HEK293 (cell line): ENCODE results near the gene NPC1.
"Not testable (repeated sequence)": the region's sequence is repeated elsewhere in the genome, so short reads cannot be mapped to it uniquely, and the experiment has no call there.

Source experiments
- CTCF ChIA-PET: fragments of 350-600 bp; formaldehyde crosslinking; extraction: SDS; loops from one replicate; lab custom pipeline; 2021; ENCODE audit warnings: antibody characterized with exemption; lab: Yijun Ruan, JAX
- POLR2A ChIA-PET: fragments of 300-600 bp; formaldehyde crosslinking; extraction: SDS; loops from one replicate; lab custom pipeline; 2020; ENCODE audit warnings: antibody characterized with exemption, inconsistent platforms; lab: Yijun Ruan, JAX
- H3K27ac ChIP-seq: fragments of 200-500 bp; sonication (Bioruptor generic); 2 replicates; pipeline ENCODE4 v1.5.1; 2014; ENCODE audit warnings: low read depth, low read length, control low read depth, inconsistent platforms; ENCODE audit errors: extremely low read depth
- H3K36me3 ChIP-seq, 2 experiments: fragments of 200-500 bp in 1 of 2; sonication (Bioruptor generic) in 1 of 2; 1 replicate in 1 of 2; 2 replicates in 1 of 2; pipeline ENCODE4 v1.5.1; 2014 to 2017; ENCODE audit warnings: inconsistent platforms in 2 of 2, low read length in 2 of 2; ENCODE audit not compliant: control insufficient read depth in 2 of 2, insufficient read depth in 1 of 2
- H3K4me1 ChIP-seq: fragments of 200-500 bp; sonication (Bioruptor generic); 2 replicates; pipeline ENCODE4 v1.5.1; 2014; ENCODE audit warnings: mild to moderate bottlenecking, low read length, inconsistent platforms; ENCODE audit not compliant: control insufficient read depth, insufficient read depth
- H3K4me3 ChIP-seq: 2 replicates; pipeline ENCODE4 v1.5.1; 2011; ENCODE audit warnings: low read depth, mild to moderate bottlenecking, control low read depth, low read length, moderate library complexity
- H3K9me3 ChIP-seq: fragments of 200-500 bp; sonication (Bioruptor generic); 2 replicates; pipeline ENCODE4 v1.5.1; 2014; ENCODE audit warnings: low read depth, low read length, inconsistent platforms; ENCODE audit not compliant: control insufficient read depth, insufficient read depth
- HOXA7 ChIP-seq: sonication (generic); formaldehyde crosslinking; IDR thresholded peaks from 2 replicates; pipeline ENCODE4 v1.8.1; 2022; ENCODE audit warnings: missing genetic modification reagents, borderline replicate concordance
- KLF1 ChIP-seq: fragments of 450-650 bp; formaldehyde crosslinking; IDR thresholded peaks from 2 replicates; pipeline ENCODE4 v1.5.1; 2016; ENCODE audit warnings: missing biosample characterization, missing genetic modification characterization
- KLF17 ChIP-seq: fragments of 450-650 bp; formaldehyde crosslinking; IDR thresholded peaks from 2 replicates; pipeline ENCODE4 v1.5.1; 2016; ENCODE audit warnings: missing biosample characterization, missing genetic modification characterization
- PATZ1 ChIP-seq: fragments of 450-650 bp; formaldehyde crosslinking; IDR thresholded peaks from 2 replicates; pipeline ENCODE4 v1.5.1; 2016; ENCODE audit warnings: missing biosample characterization, missing genetic modification characterization
- RBAK ChIP-seq: fragments of 450-650 bp; formaldehyde crosslinking; IDR thresholded peaks from 2 replicates; pipeline ENCODE4 v1.5.1; 2016; ENCODE audit warnings: missing biosample characterization, missing genetic modification characterization
- YY2 ChIP-seq: fragments of 450-650 bp; formaldehyde crosslinking; IDR thresholded peaks from 2 replicates; pipeline ENCODE4 v1.5.1; 2016; ENCODE audit warnings: missing biosample characterization, missing genetic modification characterization
- ZBTB48 ChIP-seq: fragments of 450-650 bp; formaldehyde crosslinking; IDR thresholded peaks from 2 replicates; pipeline ENCODE4 v1.5.1; 2016; ENCODE audit warnings: missing biosample characterization, missing genetic modification characterization
- ZFP3 ChIP-seq: fragments of 450-650 bp; formaldehyde crosslinking; IDR thresholded peaks from 2 replicates; pipeline ENCODE4 v1.5.1; 2016; ENCODE audit warnings: low read depth, missing biosample characterization, missing genetic modification characterization
- ZNF202 ChIP-seq: fragments of 450-650 bp; formaldehyde crosslinking; IDR thresholded peaks from 2 replicates; pipeline ENCODE4 v1.5.1; 2016; ENCODE audit warnings: missing biosample characterization, missing genetic modification characterization, borderline replicate concordance
- ZNF280C ChIP-seq: fragments of 450-650 bp; formaldehyde crosslinking; IDR thresholded peaks from 2 replicates; pipeline ENCODE4 v1.5.1; 2016; ENCODE audit warnings: missing biosample characterization, missing genetic modification characterization
- ZNF394 ChIP-seq: fragments of 450-650 bp; formaldehyde crosslinking; IDR thresholded peaks from 2 replicates; pipeline ENCODE4 v1.5.1; 2016; ENCODE audit warnings: missing biosample characterization, missing genetic modification characterization, mild to moderate bottlenecking, moderate library complexity, borderline replicate concordance
- ZNF501 ChIP-seq: fragments of 450-650 bp; formaldehyde crosslinking; IDR thresholded peaks from 2 replicates; pipeline ENCODE4 v1.5.1; 2016; ENCODE audit warnings: missing biosample characterization, missing genetic modification characterization
- ZNF510 ChIP-seq: fragments of 450-650 bp; formaldehyde crosslinking; IDR thresholded peaks from 2 replicates; pipeline ENCODE4 v1.5.1; 2018; ENCODE audit warnings: mild to moderate bottlenecking, missing genetic modification characterization, missing biosample characterization; ENCODE audit not compliant: insufficient replicate concordance
- ZNF544 ChIP-seq: fragments of 450-650 bp; formaldehyde crosslinking; IDR thresholded peaks from 2 replicates; pipeline ENCODE4 v1.5.0; 2017; ENCODE audit warnings: missing biosample characterization, missing genetic modification characterization
- ZNF571 ChIP-seq: fragments of 450-650 bp; formaldehyde crosslinking; IDR thresholded peaks from 2 replicates; pipeline ENCODE4 v1.5.0; 2017; ENCODE audit warnings: missing biosample characterization, missing genetic modification characterization
- ZNF658 ChIP-seq: fragments of 450-650 bp; formaldehyde crosslinking; IDR thresholded peaks from 2 replicates; pipeline ENCODE4; 2016; ENCODE audit warnings: missing biosample characterization, missing genetic modification characterization
- ZNF664 ChIP-seq: fragments of 450-650 bp; formaldehyde crosslinking; IDR thresholded peaks from 2 replicates; pipeline ENCODE4 v1.5.1; 2016; ENCODE audit warnings: missing biosample characterization, missing genetic modification characterization
- ZNF768 ChIP-seq: fragments of 450-650 bp; formaldehyde crosslinking; IDR thresholded peaks from 2 replicates; pipeline ENCODE4 v1.5.1; 2018; ENCODE audit warnings: missing biosample characterization, mild to moderate bottlenecking, missing genetic modification characterization
- ZNF792 ChIP-seq: fragments of 450-650 bp; formaldehyde crosslinking; IDR thresholded peaks from 2 replicates; pipeline ENCODE4 v1.5.1; 2016; ENCODE audit warnings: missing biosample characterization, missing genetic modification characterization
- ZNF837 ChIP-seq: fragments of 450-650 bp; formaldehyde crosslinking; IDR thresholded peaks from 2 replicates; pipeline ENCODE4 v1.5.1; 2016; ENCODE audit warnings: missing biosample characterization, missing genetic modification characterization

Gene NPC1

GRCh38 chr18:23578067-23578701 lies 8.1 kb downstream of the NPC1 start:
- no peak for TF ChIP-seq ZNF792 (tag by site-specific recombination)
- Histone ChIP-seq H3K27ac (no peak overlapping the region), H3K9me3 (no peaks in the 10 kb centered on the region), H3K36me3 (peaks cover 0 to 20% of the 10 kb centered on the region in 2 experiments; a peak in 2 of 3 replicates), H3K4me3 (no peak overlapping the region), H3K4me1 (peaks cover 24% of the 10 kb centered on the region)
- ChIA-PET POLR2A (interaction anchor here (0.6 kb wide), 1 partner anchor 86 kb away, joined by 6 read pairs; no protein-coding TSS in a partner anchor), CTCF (interaction anchor here (0.5 kb wide), 1 partner anchor 339 kb away, joined by 4 read pairs; no protein-coding TSS in a partner anchor)

GRCh38 chr18:23577521-23577920 lies 8.8 kb downstream of the NPC1 start:
- H3K9me3 ChIP-seq, H3K27ac ChIP-seq, H3K4me3 ChIP-seq, POLR2A ChIA-PET: not testable (repeated sequence)
- peaks cover 24% of the 10 kb centered on the region for H3K4me1 ChIP-seq
- H3K36me3 ChIP-seq, result peaks cover 0 to 27% of the 10 kb centered on the region in 2 experiments; a peak in 2 of 3 replicates
- CTCF ChIA-PET, result interaction anchor here (1.6 kb wide), 1 partner anchor 8 kb away, joined by 3 read pairs; the partner anchor contains the start of gene NPC1

- CTCF ChIA-PET, result interaction anchor here (0.6 to 1.7 kb wide), 2 partner anchors 10 to 34 kb away, joined by 3 read pairs; no protein-coding TSS in a partner anchor
- no peak overlapping the region for H3K27ac ChIP-seq
- H3K4me1 ChIP-seq, result peaks cover 10% of the 10 kb centered on the region
- peaks cover 5 to 42% of the 10 kb centered on the region in 2 experiments; a peak in 2 of 3 replicates for H3K36me3 ChIP-seq
- no peaks in the 10 kb centered on the region for H3K9me3 ChIP-seq
- POLR2A ChIA-PET, result no interaction called here
- TF ChIP-seq ZNF571 (no peak), ZNF394 (no peak), YY2 (tag by site-specific recombination) (no peak), ZNF658 (tag by site-specific recombination) (no peak), PATZ1 (tag by site-specific recombination) (no peak), RBAK (no peak), ZFP3 (tag by site-specific recombination) (no peak), HOXA7 (CRISPR knock-in tag) (no peak), ZNF837 (tag by site-specific recombination) (no peak), ZNF510 (no peak), ZNF768 (no peak), KLF1 (no peak), ZNF280C (tag by site-specific recombination) (no peak), ZNF202 (tag by site-specific recombination) (no peak), ZNF544 (tag by site-specific recombination) (no peak), ZNF664 (tag by site-specific recombination) (no peak), ZBTB48 (no peak), KLF17 (tag by site-specific recombination) (no peak), ZNF501 (tag by site-specific recombination) (no peak)
- no peak overlapping the region for H3K4me3 ChIP-seq
Measured at GRCh38 chr18:23575309-23575651, 11.0 kb downstream of the NPC1 start.
